ENCODE measurements around the gene GNG13.

DNA sequence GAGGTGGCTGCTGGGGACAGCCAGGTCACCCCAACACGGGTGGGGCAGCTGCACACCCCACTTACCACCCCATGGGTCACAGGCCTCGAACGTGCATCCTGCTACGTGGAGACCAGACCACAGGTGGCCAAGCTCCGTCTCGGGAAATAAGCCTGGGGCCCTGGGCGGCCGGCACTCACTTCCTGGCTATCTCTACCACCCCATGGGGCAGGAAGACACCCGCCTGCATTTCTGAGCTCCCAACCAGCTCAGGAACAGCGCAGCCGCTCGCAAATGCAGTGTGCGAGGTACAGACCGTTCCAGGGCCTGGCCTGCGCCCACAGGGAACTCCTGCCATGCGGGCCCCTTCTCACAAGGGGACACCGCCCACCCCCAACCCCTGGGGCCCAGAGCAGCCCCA lies 4.9 kb upstream of the GNG13 start:
- TF ChIP-seq, protein P1, sequence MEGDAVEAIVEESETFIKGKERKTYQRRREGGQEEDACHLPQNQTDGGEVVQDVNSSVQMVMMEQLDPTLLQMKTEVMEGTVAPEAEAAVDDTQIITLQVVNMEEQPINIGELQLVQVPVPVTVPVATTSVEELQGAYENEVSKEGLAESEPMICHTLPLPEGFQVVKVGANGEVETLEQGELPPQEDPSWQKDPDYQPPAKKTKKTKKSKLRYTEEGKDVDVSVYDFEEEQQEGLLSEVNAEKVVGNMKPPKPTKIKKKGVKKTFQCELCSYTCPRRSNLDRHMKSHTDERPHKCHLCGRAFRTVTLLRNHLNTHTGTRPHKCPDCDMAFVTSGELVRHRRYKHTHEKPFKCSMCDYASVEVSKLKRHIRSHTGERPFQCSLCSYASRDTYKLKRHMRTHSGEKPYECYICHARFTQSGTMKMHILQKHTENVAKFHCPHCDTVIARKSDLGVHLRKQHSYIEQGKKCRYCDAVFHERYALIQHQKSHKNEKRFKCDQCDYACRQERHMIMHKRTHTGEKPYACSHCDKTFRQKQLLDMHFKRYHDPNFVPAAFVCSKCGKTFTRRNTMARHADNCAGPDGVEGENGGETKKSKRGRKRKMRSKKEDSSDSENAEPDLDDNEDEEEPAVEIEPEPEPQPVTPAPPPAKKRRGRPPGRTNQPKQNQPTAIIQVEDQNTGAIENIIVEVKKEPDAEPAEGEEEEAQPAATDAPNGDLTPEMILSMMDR (IDR thresholded peaks at IDR 0.05) = no peak
- TF ChIP-seq POLR2A (IDR thresholded peaks at IDR 0.05) = no peak

All from lower leg skin (tissue), 3 donors.